DND-41 (cell line): Measurements from ENCODE around the gene PPIC.

Experiments used
- ATAC-seq: fragments of 200-7000 bp; cut with Tn5 transposase; 3 replicates; pipeline ENCODE4 v1.9.1; 2021; ENCODE audit warnings: low read depth; ENCODE audit not compliant: insufficient read depth
- DNase-seq: peaks from one replicate; pipeline ENCODE4 v3.0.0-alpha.2; 2020
- H2AFZ ChIP-seq: 2 replicates; pipeline ENCODE4 v1.6.0; 2012; ENCODE audit warnings: low read depth, low read length
- H3K27ac ChIP-seq: 2 replicates; pipeline ENCODE4 v1.5.1; 2012; ENCODE audit warnings: low read length, inconsistent platforms
- H3K27me3 ChIP-seq: fragments of 200-600 bp; sonication (generic); 2 replicates; pipeline ENCODE4 v1.6.0; 2012; ENCODE audit warnings: low read length, mild to moderate bottlenecking, inconsistent platforms; ENCODE audit not compliant: insufficient read depth, poor library complexity
- H3K36me3 ChIP-seq: 2 replicates; pipeline ENCODE4 v1.5.1; 2012; ENCODE audit warnings: low read length, inconsistent platforms; ENCODE audit not compliant: insufficient read depth
- H3K4me1 ChIP-seq: 2 replicates; pipeline ENCODE4 v1.5.1; 2012; ENCODE audit warnings: mild to moderate bottlenecking, low read length; ENCODE audit not compliant: insufficient read depth
- H3K4me2 ChIP-seq: 2 replicates; pipeline ENCODE4 v1.6.0; 2012; ENCODE audit warnings: mild to moderate bottlenecking, moderate library complexity, low read length, inconsistent platforms; ENCODE audit not compliant: insufficient read depth
- H3K4me3 ChIP-seq, 2 experiments: fragments of 200-600 bp in 1 of 2; shearing (Covaris generic) in 1 of 2; 2 replicates each; pipeline ENCODE4 v1.5.1; 2012 to 2016; ENCODE audit warnings: inconsistent platforms in 2 of 2, low read length in 2 of 2, mild to moderate bottlenecking in 2 of 2, low read depth in 1 of 2, moderate library complexity in 1 of 2
- H3K79me2 ChIP-seq: 2 replicates; pipeline ENCODE4 v1.6.0; 2012; ENCODE audit warnings: low read length, inconsistent platforms; ENCODE audit not compliant: insufficient read depth
- H3K9ac ChIP-seq: 2 replicates; pipeline ENCODE4 v1.6.0; 2012; ENCODE audit warnings: low read depth, mild to moderate bottlenecking, inconsistent platforms, low read length, moderate library complexity
- H3K9me3 ChIP-seq: 2 replicates; pipeline ENCODE4 v1.5.1; 2012; ENCODE audit warnings: low read length, moderate library complexity, mild to moderate bottlenecking, inconsistent platforms; ENCODE audit not compliant: insufficient read depth, severe bottlenecking
- H4K20me1 ChIP-seq: 2 replicates; pipeline ENCODE4 v1.6.0; 2012; ENCODE audit warnings: low read length; ENCODE audit not compliant: insufficient read depth
- EZH2 ChIP-seq: IDR thresholded peaks from 3 replicates; pipeline ENCODE4 v1.6.1; 2012; ENCODE audit warnings: borderline replicate concordance, low read depth, mild to moderate bottlenecking, moderate library complexity, low read length, inconsistent platforms; ENCODE audit not compliant: severe bottlenecking
- TF ChIP-seq, protein P1 (sequence below): IDR thresholded peaks from 2 replicates; pipeline ENCODE4 v1.5.1; 2012; ENCODE audit warnings: borderline replicate concordance, low read length, moderate library complexity, mild to moderate bottlenecking; ENCODE audit not compliant: poor library complexity, severe bottlenecking; ENCODE audit errors: extremely low read depth

Gene PPIC

DNA sequence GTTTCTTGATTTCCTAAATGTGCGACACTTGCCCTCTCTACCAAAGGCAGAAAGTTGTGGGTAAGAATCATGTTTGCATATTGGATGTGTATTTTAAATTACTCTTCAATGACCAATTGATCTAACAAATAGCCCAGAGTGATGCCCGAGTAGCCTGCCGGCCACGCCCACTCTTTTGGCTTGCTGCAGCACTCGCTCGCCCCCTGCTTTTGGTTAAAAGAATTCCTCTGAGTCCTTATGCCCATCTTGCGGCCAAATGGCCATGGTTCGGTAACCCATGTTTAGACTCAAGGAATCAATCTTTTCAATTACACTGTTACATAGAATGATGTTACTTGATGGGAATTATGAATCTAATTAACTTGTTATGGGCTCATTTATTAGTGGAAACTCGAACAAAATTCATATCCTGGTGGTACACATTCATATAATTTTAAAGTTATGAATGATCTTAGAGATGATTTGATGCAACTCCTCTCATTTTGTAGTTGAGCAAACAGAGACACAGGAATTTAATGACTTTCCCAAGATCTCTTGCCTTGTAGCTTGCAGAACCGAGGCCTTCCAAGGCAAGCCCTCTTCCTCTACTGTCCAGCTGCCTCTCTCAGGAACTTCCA, 36.5 kb downstream of the PPIC start:
- Histone ChIP-seq H3K79me2 (no peaks in the 10 kb centered on the region), H3K27ac (no peak overlapping the region), H3K4me2 (no peak overlapping the region), H3K9ac (no peak overlapping the region), H3K4me3 (no peak overlapping the region), H3K9me3 (no peaks in the 10 kb centered on the region), H3K4me1 (no peaks in the 10 kb centered on the region), H2AFZ (no peak overlapping the region), H3K36me3 (no peaks in the 10 kb centered on the region), H3K27me3 (no peaks in the 10 kb centered on the region), H4K20me1 (no peaks in the 10 kb centered on the region)
- DNase-seq (no peak), ATAC-seq (no peak)
- TF ChIP-seq, protein P1, sequence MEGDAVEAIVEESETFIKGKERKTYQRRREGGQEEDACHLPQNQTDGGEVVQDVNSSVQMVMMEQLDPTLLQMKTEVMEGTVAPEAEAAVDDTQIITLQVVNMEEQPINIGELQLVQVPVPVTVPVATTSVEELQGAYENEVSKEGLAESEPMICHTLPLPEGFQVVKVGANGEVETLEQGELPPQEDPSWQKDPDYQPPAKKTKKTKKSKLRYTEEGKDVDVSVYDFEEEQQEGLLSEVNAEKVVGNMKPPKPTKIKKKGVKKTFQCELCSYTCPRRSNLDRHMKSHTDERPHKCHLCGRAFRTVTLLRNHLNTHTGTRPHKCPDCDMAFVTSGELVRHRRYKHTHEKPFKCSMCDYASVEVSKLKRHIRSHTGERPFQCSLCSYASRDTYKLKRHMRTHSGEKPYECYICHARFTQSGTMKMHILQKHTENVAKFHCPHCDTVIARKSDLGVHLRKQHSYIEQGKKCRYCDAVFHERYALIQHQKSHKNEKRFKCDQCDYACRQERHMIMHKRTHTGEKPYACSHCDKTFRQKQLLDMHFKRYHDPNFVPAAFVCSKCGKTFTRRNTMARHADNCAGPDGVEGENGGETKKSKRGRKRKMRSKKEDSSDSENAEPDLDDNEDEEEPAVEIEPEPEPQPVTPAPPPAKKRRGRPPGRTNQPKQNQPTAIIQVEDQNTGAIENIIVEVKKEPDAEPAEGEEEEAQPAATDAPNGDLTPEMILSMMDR: peak; percentile 34
- TF ChIP-seq EZH2: no peak

DNA sequence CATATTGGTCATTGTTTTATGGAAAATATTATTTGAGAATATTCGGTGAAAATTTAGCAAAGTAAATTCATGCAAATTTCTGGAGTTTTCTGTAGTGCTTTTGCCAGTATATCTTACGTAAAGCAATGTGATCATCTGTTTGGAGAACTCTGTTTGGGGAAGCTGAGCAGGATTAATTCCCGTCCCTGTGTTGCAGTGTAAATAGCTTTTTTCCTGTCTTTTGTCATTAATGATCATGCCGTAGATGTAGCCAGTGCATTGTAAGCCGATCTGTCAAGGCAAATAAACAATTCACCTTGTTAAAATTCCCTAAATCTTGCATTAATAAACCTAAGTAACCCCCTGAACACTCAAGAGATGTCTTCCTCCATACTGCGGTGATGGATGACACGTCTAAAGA, 39.2 kb downstream of the PPIC start:
- H3K4me1 ChIP-seq: no peaks in the 10 kb centered on the region
- H3K9ac ChIP-seq: no peak overlapping the region
- H3K9me3 ChIP-seq: no peaks in the 10 kb centered on the region
- no peak overlapping the region for H3K4me2 ChIP-seq
- no peaks in the 10 kb centered on the region for H3K79me2 ChIP-seq
- H3K36me3 ChIP-seq: no peaks in the 10 kb centered on the region
- no peak for DNase-seq
- no peak overlapping the region for H3K27ac ChIP-seq
- H3K4me3 ChIP-seq: no peak overlapping the region
- H3K27me3 ChIP-seq: no peaks in the 10 kb centered on the region
- ATAC-seq: no peak
- H4K20me1 ChIP-seq: no peaks in the 10 kb centered on the region
- H2AFZ ChIP-seq: no peak overlapping the region
- no peak for TF ChIP-seq EZH2
- TF ChIP-seq, protein P1: no peak

DNA sequence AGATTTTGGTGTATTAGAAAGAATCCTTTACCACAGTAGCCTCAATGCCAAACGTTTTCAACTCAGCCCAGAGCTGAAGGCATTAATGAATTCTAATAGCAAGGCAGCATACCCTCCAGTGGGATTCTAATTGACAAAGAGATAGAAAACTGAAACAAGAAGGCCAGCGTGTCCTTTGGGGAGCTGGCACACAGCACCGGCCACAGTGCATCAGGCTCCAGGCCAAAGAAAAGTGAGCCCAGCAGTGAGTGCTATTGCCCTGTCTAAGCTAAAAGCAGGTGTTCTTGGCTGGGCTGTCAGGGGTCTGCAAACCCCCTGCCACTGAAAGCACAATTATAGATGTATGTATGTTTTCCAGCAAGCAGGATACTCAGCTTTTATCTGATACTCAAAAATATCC, 40.4 kb downstream of the PPIC start:
- Histone ChIP-seq H3K79me2 (no peaks in the 10 kb centered on the region), H3K9ac (no peak overlapping the region), H3K9me3 (no peaks in the 10 kb centered on the region), H3K36me3 (no peaks in the 10 kb centered on the region), H2AFZ (no peak overlapping the region), H3K4me3 (no peak overlapping the region), H3K4me1 (no peaks in the 10 kb centered on the region), H3K27ac (no peak overlapping the region), H3K27me3 (no peaks in the 10 kb centered on the region), H3K4me2 (no peak overlapping the region), H4K20me1 (no peaks in the 10 kb centered on the region)
- no peak for DNase-seq
- no peak for ATAC-seq
- TF ChIP-seq, protein P1: no peak
- TF ChIP-seq EZH2: no peak
